Upper lobe of left lung (tissue), 4 donors: Measurements from ENCODE around the gene STT3B.

ENCODE experiments used
- EP300 ChIP-seq, 4 donors: sonication (generic); formaldehyde crosslinking; IDR thresholded peaks; one replicate each; pipeline ENCODE4 v1.5.1; 2017; ENCODE audit warnings: antibody characterized with exemption in 4 of 4, control low read depth in 2 of 4
- POLR2A ChIP-seq, 4 donors: fragments of 450-650 bp; IDR thresholded peaks; one replicate each; pipeline ENCODE4 v1.5.1; 2016 to 2017; ENCODE audit warnings: antibody characterized with exemption in 4 of 4, mild to moderate bottlenecking in 2 of 4
- POLR2AphosphoS5 ChIP-seq, 2 donors: sonication (generic); formaldehyde crosslinking; IDR thresholded peaks; one replicate each; pipeline ENCODE4 v1.5.1; 2017; ENCODE audit warnings: antibody characterized with exemption in 2 of 2
- TF ChIP-seq, protein P1 (sequence below), 6 experiments: fragments of 450-650 bp in 4 of 6; fragments of 200-600 bp in 2 of 6; sonication (generic) in 2 of 6; IDR thresholded peaks; one replicate each; pipeline ENCODE4 v1.5.1; 2016 to 2019; ENCODE audit warnings: antibody characterized with exemption in 6 of 6

DNA sequence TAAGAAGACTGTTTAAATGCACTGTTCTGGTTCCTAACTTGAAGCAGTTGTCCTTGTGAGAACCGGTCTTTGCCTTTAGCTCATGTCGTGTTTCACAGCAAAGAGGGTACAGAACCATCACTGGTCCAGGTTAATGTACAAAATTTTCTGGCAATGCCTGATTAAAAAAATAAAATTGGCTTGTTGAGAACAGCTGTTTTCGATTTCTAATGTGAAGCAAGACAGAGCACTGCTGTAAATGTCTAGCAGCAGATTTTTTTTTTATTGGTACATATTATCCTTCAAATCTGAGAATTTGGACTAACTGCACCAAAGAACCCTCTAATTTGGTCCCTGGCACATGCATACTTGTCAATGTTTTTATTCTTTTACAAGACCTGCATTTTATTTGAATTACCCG lies 103.3 kb downstream of the STT3B start:
- TF ChIP-seq, protein P1, sequence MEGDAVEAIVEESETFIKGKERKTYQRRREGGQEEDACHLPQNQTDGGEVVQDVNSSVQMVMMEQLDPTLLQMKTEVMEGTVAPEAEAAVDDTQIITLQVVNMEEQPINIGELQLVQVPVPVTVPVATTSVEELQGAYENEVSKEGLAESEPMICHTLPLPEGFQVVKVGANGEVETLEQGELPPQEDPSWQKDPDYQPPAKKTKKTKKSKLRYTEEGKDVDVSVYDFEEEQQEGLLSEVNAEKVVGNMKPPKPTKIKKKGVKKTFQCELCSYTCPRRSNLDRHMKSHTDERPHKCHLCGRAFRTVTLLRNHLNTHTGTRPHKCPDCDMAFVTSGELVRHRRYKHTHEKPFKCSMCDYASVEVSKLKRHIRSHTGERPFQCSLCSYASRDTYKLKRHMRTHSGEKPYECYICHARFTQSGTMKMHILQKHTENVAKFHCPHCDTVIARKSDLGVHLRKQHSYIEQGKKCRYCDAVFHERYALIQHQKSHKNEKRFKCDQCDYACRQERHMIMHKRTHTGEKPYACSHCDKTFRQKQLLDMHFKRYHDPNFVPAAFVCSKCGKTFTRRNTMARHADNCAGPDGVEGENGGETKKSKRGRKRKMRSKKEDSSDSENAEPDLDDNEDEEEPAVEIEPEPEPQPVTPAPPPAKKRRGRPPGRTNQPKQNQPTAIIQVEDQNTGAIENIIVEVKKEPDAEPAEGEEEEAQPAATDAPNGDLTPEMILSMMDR (IDR thresholded peaks at IDR 0.05) = no peak
- TF ChIP-seq POLR2A (IDR thresholded peaks at IDR 0.05) (no peak), EP300 (IDR thresholded peaks at IDR 0.05) (no peak), POLR2AphosphoS5 (IDR thresholded peaks at IDR 0.05) (no peak)
